Astrocyte of the cerebellum (primary cell): Measurements from ENCODE around the gene PRKAG3.

Source experiments
- DNase-seq: peaks from one replicate; pipeline ENCODE4 v3.0.0-alpha.2; 2011; ENCODE audit warnings: low read depth
- H3K4me3 ChIP-seq: 2 replicates; pipeline ENCODE4 v1.5.1; 2011; ENCODE audit warnings: mild to moderate bottlenecking, low read depth, low read length, moderate library complexity
- in situ Hi-C: cut with HindIII; loops from 2 replicates; pipeline ENCODE4 v1.10.0; 2017; ENCODE audit warnings: low sequenced_read_pairs
- TF ChIP-seq, protein P1 (sequence below): IDR thresholded peaks from 2 replicates; pipeline ENCODE4 v1.5.1; 2012; ENCODE audit warnings: low read length, low read depth, moderate library complexity, mild to moderate bottlenecking; ENCODE audit errors: missing control alignments

Gene PRKAG3

DNA sequence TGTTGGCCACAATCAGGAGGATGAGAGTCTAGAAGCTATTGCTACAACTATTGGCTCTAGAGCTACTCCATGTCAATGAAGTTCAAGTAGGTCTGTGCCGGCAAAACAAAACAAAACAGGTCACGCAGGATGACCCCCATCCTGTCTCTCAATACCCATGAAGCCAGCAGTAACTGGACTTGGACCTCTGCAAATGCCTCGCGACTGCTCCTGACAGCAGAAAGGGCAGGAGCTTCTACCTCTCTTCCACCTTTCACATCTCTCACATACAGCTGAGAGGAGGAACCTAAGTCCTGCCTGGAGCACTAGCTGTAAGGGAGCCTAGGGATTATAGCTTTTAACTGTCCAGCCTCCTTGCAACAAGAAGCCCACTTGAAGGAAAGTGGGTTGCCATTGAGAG lies 16.0 kb downstream of the PRKAG3 start:
- no peak for DNase-seq
- no peak overlapping the region for H3K4me3 ChIP-seq
- in situ Hi-C loops: no loop called here
- TF ChIP-seq, protein P1, sequence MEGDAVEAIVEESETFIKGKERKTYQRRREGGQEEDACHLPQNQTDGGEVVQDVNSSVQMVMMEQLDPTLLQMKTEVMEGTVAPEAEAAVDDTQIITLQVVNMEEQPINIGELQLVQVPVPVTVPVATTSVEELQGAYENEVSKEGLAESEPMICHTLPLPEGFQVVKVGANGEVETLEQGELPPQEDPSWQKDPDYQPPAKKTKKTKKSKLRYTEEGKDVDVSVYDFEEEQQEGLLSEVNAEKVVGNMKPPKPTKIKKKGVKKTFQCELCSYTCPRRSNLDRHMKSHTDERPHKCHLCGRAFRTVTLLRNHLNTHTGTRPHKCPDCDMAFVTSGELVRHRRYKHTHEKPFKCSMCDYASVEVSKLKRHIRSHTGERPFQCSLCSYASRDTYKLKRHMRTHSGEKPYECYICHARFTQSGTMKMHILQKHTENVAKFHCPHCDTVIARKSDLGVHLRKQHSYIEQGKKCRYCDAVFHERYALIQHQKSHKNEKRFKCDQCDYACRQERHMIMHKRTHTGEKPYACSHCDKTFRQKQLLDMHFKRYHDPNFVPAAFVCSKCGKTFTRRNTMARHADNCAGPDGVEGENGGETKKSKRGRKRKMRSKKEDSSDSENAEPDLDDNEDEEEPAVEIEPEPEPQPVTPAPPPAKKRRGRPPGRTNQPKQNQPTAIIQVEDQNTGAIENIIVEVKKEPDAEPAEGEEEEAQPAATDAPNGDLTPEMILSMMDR: no peak

GRCh38 chr2:218815244-218815637 lies 16.4 kb downstream of the PRKAG3 start:
- TF ChIP-seq, protein P1: no peak
- DNase-seq: no peak
- H3K4me3 ChIP-seq: no peak overlapping the region
- in situ Hi-C loops: no loop called here

DNA sequence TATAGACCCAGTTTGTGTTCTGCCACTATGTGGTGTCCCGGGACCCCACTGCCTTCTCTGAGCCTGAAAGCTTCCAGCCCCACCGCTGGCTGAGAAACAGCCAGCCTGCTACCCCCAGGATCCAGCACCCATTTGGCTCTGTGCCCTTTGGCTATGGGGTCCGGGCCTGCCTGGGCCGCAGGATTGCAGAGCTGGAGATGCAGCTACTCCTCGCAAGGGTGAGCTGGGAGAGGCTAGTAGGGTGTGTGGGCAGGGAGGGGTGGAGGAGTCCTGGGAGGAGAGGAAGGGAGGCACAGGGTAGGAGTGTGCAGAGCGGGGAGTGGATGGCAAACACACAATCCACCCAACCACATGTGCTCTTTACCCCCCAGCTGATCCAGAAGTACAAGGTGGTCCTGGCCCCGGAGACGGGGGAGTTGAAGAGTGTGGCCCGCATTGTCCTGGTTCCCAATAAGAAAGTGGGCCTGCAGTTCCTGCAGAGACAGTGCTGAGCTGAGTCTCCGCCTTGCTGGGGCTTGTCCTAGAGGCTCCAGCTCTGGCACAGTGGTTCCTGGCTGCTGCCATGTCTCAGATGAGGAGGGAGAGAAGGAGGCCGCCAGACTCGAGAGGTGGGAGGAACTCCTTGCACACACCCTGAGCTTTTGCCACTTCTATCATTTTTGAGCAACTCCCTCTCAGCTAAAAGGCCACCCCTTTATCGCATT lies 16.9 kb downstream of the PRKAG3 start:
- TF ChIP-seq, protein P1: no peak
- in situ Hi-C loops: no loop called here
- H3K4me3 ChIP-seq: no peak overlapping the region
- no peak for DNase-seq

DNA sequence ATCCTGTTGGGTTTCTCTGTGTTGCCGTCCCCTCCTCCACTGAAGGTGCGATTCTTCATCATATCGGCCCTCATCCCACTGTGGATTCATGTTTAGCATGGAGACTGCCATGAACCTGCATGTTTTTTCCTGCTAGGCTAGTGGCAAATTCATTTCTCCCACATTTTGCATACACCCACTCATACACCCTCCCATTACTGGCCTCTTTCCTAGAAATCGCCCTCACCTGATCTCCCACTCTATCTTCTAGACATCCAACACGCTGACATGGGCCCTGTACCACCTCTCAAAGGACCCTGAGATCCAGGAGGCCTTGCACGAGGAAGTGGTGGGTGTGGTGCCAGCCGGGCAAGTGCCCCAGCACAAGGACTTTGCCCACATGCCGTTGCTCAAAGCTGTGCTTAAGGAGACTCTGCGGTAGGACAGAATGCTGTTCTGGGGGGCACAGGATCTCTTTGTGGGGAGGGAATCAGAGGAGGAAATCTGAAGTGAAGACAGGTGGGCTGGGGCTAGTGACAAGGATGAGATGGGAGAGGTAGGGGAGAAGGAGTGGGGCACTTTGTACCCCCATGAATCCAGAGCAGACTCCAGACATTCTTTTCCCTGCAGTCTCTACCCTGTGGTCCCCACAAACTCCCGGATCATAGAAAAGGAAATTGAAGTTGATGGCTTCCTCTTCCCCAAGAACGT lies 17.7 kb downstream of the PRKAG3 start:
- TF ChIP-seq, protein P1: no peak
- DNase-seq: no peak
- no peak overlapping the region for H3K4me3 ChIP-seq
- in situ Hi-C loops: no loop called here

DNA sequence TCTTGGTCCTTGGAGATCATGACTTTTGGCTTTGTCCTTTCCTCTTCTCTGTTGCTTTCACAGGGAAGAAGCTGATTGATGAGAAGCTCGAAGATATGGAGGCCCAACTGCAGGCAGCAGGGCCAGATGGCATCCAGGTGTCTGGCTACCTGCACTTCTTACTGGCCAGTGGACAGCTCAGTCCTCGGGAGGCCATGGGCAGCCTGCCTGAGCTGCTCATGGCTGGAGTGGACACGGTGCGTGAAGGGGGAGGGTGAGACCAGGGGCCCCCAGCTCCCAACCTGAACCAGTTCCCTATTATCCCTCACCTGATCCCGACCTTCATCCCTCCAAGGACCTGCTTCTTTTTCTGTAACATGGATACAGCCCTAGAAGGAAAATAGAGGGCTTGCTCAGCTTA lies 18.7 kb downstream of the PRKAG3 start:
- no peak overlapping the region for H3K4me3 ChIP-seq
- in situ Hi-C loops: no loop called here
- DNase-seq: no peak
- TF ChIP-seq, protein P1: no peak

GRCh38 chr2:218812096-218812815 lies 19.3 kb downstream of the PRKAG3 start:
- in situ Hi-C loops: no loop called here
- no peak for DNase-seq
- H3K4me3 ChIP-seq: no peak overlapping the region
- TF ChIP-seq, protein P1: no peak
